ENCODE results near the gene PCDH15.
"Not testable (repeated sequence)": the region's sequence is repeated elsewhere in the genome, so short reads cannot be mapped to it uniquely, and the experiment has no call there.

Gene PCDH15

DNA sequence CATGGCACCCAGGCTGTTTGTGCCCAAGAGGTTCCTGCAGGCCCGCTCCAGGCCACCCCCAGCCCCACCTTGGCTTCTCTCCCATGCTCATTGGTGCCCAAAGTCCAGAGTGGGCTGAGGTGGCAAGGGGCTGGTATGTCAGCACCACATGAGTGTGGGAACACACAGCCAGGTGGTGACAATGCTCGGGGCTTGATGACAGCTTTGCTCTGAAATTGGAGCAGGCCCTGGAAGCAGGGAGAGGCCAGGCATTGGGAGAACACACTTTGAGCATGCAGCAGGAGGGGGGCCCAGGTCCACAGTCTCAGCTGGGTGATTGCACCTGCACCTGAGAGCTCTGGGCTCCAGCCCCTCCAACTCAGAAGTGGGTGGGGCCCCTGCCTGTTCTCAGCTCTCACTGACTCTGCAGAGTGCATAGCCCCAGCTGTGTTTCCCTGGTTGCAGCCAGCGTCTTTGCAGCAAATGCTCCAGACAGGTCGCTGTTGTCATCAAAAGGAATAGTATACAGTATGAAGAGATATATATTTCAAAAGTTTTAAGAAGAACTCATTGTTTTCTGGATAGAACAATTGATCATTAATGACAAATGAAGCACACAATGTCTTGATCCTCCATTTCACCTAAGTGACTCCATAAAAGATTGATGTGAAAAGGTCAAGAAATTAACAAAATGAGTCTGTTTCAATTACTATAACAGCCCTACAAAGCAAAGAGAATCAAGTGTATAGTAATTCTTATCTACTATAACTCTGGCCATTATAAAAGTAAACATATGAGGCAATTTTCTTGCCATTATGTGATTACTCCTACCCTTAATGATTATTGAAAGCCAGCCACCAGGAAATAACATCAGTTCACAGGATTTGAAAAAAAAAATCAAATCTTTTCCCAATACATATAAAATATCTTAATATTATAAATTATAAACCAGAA lies 848.1 kb downstream of the PCDH15 start:
- no peak for DNase-seq

DNA sequence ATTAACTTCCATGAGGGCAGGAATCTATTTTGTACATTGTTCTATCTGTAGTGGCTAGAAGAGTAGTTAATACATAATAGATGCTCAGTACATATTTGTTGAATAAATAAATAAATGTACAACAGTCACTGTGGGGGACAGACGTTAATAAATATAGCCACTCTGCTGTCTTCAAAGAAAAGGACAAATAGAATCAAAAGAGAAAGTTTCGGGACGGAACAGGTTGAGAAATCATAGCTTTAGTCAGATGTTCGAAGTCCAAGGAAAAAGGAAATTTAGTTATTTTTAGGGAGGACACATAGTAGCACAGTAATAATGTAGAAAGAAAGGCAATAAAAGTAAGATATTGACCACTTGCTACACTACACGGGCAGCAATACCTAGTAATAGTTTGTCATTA lies 861.4 kb downstream of the PCDH15 start:
- DNase-seq, result no peak

DNA sequence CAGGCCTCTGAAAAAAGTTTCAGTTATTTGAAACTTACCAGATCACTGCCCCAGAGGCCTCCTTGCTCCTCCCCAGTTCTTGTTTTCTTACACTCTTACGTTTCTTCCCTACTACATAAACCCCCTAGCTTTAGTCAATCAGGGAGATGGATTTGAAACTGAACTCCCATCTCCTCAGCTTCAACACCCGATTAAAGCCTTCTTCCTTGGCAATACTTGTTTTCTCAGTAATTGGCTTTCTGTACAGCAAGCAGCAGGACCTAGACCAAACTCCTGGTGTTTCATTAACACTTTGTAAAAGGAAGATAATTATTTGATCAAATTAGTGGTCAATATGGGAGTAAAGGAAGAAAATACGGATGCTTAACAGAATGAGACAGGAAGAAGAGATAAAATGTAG lies 870.4 kb downstream of the PCDH15 start:
- DNase-seq, result no peak

DNA sequence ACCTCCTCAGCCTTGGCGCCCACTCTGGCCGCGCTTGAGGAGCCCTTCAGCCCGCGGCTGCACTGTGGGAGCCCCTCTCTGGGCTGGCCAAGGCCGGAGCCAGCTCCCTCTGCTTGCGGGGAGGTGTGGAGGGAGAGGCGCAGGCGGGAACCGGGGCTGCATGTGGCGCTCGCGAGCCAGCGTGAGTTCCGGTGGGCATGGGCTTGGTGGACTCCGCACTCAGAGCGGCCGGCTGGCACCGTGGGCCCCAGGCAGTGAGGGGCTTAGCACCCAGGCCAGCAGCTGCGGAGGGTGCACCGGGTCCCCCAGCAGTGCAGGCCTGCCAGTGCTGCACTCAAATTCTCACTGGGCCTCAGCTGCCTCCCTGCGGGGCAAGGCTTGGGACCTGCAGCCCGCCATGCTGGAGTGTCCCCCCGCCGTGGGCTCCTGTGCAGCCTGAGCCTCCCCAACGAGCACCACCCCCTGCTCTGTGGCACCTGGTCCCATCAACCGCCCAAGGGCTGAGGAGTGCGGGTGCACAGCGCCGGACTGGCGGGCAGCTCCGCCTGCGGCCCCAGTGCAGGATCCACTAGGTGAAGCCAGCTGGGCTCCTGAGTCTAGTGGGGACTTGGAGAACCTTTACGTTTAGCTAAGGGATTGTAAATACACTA lies 876.9 kb downstream of the PCDH15 start:
- not testable (repeated sequence) for DNase-seq

DNA sequence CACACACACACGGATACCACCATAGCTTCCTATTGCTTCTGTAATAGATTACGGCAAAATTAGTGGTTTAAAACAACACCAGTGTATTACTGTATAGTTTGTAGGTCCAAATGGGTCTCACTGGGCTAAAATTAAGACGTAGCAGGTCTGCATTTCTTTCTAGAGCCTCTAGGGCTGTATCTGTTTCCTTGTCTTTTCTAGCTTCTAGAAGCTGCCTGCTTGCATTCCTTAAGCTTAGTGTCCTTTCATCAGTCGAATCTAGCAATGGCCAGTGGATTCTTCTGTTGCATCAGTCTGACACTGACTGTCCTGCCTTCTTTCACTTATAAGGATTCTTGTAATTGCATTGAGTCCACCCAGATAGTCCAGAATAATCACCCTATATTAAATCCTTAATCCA lies 882.3 kb downstream of the PCDH15 start:
- no peak for DNase-seq

DNA sequence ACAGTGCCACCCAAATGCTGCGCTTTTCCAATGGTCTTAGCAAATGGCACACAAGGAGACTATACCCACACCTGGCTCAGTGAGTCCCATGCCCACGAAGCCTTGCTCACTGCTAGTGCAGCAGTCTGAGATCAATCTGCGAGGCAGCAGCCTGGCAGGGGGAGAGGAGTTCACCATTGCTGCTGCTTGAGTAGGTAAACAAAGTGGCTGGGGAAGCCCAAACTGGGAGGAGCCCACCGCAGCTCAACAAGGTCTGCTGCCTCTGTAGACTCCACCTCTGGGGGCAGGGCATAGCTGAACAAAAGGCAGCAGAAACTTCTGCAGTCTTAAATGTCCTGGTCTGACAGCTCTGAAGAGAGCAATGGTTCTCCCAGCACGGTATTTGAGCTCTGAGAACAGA lies 891.2 kb downstream of the PCDH15 start:
- no peak for DNase-seq

DNA sequence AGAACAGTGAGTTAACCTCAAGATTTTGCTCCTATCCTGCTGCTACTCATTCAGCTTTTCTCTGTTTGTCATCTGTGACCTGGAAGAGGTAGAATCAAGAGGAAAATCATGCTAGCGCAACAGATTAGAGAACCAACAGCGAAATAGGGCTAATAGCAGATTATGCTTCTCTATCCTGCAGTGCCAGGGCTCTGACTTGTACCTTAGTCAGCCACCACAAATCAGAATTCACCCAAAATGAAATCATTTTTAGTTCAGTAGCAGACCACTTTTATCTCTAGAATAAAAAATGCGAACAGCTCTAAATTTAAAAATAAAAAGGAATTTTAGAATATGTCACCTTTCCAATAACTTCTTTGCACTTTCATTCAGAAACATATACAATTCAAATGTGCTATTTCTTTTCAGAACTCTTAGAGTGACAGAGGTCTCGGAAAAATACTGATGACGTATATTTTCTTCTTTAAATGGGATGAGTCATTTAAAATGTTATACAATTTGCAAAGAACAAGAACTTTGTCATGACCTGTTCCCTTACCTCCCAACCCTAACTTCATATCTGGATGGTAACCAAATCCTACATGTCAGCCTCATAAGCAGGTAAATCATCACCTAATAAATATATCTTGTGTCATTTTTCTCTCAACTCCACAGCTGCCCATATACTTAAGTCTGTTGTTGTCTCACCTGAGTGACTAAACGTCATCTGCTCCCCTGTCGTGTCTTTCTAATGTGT lies 896.4 kb downstream of the PCDH15 start:
- no peak for DNase-seq

DNA sequence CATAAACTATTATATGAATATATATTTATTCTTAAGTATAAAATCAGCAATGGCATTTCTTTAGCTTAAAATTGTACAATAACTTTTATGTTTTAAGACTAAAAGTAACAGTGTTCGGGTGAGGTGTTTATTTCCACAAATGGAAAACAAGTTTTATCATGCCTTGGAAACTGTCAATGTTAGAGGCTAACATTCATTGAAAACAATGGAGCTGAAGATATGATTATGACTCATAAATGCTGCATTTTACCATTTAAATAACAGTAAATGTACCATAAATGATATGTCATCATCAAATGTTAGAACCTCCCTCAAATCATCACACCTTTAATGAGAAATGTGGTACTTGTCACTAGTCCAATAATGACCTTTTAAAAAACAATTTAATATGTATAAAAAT lies 897.3 kb downstream of the PCDH15 start:
- no peak for DNase-seq

DNA sequence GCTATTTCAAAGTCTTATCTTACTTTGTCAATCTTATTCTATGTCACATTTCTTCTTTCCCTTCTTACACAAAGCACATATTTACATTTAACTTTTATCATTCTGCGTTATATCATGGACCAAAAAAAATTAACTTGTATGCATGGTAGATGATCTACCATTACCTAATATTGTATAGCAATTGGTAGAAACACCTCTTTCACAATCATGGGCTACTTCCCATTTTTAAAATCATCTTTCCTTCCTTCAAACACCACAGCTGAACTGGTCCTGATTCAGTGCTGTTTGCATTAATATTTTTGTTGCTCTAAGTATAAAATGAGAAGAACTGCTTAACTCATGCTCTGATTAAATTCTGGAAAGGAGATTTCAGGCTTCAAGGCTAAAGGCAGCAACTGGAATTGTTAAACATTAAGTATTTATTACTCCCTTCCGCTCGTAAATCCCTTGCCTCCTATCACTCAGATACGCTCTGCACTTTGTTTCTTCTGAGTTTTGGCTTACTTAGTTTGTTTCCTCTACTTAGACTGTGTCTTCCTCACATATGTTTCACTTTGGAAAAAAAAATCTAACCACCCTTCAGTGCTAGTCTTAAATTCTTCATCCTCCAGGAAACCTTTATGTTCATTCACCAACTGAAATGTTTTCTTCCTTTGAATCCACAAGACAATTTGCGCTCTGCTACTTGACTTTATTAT lies 901.4 kb downstream of the PCDH15 start:
- DNase-seq, result no peak

DNA sequence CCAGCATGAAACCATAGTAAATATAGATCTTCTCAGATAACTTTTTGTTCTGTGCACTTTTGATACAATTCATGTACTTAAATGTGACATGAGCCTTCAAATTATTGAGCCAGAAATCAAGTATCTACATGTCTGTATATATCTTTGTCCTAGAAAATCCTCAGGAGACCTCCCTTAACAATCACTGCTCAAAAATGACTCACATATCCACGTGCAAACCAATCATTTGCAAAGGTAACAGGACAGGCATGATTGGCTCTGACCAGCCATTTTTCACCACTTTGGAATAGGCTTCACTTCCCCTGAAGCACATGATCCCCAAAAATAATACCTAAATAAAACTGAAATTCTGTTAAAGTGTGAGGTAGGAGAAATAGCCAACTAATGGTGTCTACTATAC lies 902.5 kb downstream of the PCDH15 start:
- no peak for DNase-seq

DNA sequence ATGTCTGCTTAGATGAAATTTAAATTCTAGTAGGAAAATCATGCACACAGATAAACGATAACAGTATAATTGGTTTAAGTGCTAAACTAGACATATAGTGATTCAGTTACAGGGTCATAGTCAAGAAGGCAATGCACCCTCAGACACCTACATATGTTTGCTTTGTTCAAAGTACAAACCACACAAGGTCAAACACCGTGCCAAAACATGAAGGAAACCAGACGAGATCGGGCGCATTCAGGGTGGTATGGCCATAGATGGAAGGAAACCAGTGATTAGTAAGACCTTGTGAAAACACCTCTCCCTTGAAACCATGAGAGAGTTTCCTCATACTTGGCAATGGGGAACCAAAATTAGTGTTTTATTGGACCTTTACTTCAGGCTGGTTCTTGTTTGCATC lies 906.9 kb downstream of the PCDH15 start:
- no peak for DNase-seq

DNA sequence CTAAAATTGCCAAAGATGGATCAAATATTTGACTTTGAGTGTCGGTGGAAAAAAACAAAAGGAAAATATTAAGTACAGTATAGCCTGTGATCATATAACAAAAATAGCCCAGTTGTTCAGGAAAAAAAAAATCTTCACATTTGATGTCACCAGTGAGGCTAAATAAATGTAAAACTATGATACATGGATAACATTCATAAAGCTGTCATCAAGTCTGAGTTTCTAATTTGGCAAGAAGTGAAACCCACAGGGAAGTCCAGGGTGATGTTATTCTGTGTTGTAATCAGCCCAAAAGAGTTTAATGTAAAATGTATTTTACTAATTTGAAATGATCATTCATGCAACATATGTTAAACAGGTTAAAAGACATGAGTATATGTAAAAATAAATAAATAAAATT lies 908.0 kb downstream of the PCDH15 start:
- DNase-seq, result no peak

DNA sequence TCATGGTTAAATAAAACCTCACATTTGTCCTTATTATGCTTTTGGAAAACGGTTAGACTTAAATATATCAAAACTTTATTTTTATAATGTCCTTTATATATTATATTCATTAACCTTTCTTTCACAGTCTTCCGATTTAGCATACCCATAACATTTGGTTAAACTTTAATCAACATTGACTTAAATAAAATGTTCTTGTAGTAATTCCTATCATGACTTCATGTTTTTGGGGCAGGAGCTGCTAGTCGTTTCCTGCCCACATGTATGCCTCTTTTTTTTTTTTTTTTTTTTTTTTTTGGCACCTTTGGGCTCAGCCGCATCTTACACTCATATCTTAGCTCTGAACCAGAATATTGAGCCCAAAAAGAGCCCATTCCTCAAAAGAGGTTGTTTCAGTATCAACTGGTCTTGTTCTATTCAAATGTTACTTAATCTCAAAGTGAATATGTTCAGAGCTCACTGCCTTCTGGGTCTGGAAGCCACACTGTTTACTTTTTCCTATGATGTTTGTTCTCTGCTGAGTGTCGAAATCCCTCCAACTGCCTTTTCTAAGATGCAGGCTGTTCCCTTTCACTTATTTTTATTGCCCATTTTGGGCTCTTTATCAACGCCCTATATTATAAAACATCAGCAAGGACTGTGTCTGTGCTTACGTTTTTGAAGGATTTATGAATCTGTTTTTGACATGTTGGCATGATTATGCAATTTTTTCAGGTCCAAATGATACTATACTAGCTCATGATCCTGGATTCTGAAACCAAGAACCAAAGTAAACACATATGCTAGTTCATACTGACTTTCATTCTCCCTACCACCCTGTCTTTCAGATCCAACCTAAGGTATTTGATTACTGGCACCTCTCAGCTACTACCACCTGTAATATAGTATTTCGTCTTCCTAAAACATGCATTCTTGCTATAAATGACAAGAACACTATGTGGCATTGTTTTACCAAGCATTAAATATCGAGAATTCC lies 914.4 kb downstream of the PCDH15 start:
- DNase-seq, result no peak

DNA sequence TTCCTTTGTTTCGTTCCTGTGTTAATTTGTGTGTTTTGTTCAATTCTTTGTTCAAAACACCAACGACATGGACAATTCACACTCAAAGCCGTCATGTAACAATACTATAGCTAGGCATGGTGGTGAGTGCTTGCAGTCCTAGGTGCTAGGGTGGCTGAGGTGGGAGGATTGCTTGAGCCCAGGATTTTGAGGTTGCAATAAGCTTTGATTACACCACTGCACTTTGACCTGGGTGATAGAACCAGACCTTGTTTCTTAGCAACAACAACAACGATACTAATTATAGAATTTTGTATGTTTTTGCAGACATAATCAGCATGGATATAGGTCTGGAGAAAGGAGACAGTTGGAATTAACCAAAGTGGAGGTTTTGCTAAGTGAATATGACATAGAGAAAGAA lies 936.2 kb downstream of the PCDH15 start:
- no peak for DNase-seq

DNA sequence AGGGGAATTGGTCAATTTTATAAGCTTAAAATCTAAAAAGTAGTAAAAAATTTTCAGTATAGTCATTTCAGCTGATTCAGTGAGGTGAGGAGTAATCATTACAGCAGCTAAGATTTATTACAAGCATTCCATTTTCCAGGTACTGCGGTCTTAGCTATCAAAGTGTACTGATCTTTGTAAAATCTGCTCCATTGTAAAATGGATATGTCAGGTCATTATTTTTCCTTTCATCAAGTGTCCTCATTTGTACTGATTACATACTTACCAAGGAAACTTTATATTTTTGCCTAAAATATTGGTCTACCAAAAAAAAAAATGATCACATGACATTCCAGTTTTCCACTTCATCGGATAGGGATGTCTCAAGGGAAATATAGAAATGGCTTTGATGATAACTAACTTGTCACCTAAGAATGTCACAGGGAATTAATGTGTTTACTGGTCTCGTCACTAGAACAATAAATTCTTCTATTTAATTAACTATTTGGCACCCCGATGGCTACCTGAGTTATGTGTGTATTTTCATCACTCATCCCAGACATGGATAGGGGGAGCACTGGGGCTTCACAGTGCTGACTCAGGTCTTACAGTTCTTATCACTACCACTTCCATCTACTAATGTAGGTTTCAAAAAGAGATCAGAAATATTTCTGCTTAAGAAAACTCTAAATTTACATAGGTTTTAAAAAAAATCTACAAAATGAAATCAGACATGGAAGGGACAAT lies 948.4 kb downstream of the PCDH15 start:
- no peak for DNase-seq

DNA sequence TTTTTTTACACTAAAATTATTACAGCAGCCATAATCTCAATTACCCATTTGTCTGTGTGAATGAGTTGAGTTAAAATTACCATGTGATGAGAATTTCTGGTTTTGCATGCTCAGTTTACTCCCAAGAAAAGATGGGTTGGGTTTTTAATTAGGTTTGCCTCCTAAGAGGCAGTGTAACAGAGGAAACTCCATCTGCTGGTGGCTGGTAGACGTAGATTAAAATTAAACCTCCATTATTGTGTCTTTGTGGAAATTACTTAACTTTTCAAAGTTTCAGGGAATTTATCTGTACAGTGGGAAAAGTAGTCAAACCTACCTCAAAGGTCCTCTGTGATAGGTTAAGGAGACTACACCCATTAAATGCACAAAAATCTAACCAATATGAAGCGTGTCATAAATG lies 954.2 kb downstream of the PCDH15 start:
- no peak for DNase-seq

DNA sequence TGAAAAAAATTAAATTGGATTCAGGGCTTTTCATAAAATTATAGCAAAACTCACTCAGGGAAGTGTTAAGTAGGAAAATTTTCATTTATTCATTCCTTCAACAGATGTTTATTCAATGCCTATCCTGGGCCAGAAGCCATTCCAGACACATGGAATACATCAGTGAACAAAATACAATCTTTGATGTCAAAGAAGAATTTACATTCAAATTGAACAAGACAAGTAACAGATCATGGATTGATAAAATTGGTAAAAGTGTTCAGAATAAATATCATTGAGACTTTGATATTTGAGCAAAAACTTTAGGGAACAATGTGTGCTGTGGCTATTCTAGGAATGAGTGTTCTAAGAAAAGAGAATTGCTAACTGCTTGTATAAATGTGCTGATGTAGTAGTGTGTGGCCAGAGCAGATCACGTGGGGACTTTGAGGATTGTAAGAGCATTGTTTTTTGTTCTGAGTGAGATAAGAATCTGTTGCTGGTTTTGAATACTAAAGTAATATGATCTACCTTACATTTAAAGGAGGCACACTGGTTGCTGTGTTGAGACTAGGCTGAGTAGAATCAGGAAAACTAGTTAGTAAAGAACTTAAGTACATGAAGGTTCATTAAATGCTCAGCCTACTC lies 957.2 kb downstream of the PCDH15 start:
- no peak for DNase-seq

DNA sequence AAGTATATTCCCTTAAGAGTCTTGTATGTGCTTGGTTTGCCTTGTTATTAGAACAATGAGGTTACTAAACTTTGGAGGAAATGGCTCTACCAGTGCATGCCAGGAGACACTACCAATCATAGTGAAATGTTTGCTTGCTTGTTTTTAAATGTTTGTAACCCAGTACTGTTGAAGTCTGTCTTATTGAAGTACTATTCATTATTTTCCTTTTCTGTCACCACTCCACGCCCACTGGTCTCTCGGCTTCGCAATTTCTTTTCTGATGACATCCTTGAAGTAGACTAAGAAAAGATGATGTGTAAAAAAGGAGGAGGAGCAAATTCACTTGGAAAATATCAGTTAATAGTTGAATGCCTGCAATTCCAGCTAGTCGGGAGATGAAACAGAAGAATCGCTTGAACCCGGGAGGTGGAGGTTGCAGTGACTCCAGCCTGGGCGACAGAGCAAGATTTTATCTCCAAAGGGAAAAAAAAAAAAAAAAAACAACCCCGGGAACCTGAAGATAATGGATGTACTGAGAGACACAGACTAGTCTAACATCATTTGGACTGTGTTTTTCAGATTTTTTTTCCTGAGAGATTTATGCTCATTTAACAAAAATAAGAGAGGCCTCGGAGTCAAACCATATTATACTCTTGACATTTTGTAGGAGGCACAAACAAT lies 959.4 kb downstream of the PCDH15 start:
- no peak for DNase-seq

DNA sequence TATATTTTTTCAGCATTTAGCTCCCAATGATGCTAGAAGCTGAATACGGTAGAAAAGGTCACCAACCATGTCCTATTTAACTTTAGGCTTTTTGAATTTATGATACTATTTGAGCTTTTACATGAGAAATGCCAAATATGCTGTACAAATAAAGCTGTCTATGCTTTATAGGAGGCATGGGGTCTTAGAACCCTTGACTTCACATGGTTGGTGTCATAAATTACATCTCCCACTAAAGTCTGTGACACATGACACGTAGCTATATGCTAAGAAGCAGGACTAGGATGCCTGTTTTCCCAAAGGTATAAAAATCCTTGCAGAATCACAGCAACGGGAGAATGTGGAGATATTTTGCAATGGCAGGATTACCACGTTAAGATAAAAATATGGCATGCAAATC lies 960.4 kb downstream of the PCDH15 start:
- DNase-seq, result no peak

DNA sequence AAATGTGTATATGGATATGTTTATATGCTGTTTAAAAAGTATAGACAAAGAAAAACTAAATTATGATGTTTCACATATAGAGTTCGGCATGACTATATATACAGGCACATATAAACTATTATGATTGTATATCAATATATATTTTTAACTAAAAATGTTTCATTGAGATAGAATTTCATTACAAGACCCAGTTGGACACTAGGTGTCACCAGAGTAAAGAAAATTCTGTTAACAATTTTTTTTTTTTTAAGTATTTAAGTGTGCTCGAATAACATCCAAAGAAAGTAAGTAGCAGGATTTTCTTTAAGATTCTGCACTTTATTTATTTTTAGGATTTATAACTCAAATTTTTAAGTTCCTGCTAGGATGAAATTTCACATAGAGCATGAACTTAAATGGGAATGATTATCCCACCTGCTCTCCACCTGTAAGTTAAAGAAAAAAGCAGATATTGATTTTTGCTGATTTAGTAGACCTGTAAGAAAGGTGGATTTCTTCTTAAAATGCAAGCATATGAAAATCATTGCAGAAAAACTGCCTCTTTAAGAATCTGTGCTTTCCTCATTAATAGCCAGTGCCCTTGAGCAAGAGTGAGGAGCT lies 961.5 kb downstream of the PCDH15 start:
- DNase-seq, result no peak
